CD4-positive, CD25-positive, alpha-beta regulatory T cell (primary cell): ENCODE results near the gene SLC66A2. TPM values are rescaled to one million over a fixed set of nuclear protein-coding genes. Genes with fewer than 3 reads are reported as not detected.

Source experiments
- ATAC-seq, 2 donors: fragments of 150-1000 bp; cut with Tn5 transposase; one replicate each; pipeline ENCODE4 v1.10.0; 2021; ENCODE audit warnings: low read depth in 2 of 2, moderate number of reproducible peaks in 2 of 2, moderate library complexity in 1 of 2
- DNase-seq, 3 donors: peaks; one replicate each; pipeline versions ENCODE4 v3.0.0 to v3.0.0-alpha.2; 2012 to 2022; ENCODE audit warnings: mixed read lengths in 1 of 3
- H3K27ac ChIP-seq: one replicate; pipeline ENCODE4 v1.7.0; 2013; ENCODE audit warnings: mild to moderate bottlenecking, low read length; ENCODE audit not compliant: insufficient read depth, poor library complexity, severe bottlenecking
- H3K27me3 ChIP-seq: one replicate; pipeline ENCODE4 v1.7.0; 2013; ENCODE audit warnings: low read length; ENCODE audit not compliant: control insufficient read depth, insufficient read depth
- H3K36me3 ChIP-seq: one replicate; pipeline ENCODE4 v1.7.0; 2013; ENCODE audit warnings: mild to moderate bottlenecking, low read length, moderate library complexity; ENCODE audit not compliant: control insufficient read depth, insufficient read depth
- H3K4me1 ChIP-seq: 2 replicates; pipeline ENCODE4 v1.7.0; 2013; ENCODE audit warnings: mild to moderate bottlenecking, low read length; ENCODE audit not compliant: insufficient read depth, control insufficient read depth, poor library complexity, severe bottlenecking
- H3K4me3 ChIP-seq: one replicate; pipeline ENCODE4 v1.7.0; 2013; ENCODE audit warnings: low read depth, mild to moderate bottlenecking, low read length, moderate library complexity
- H3K9me3 ChIP-seq, 2 experiments: 1 replicate in 1 of 2; 2 replicates in 1 of 2; pipeline ENCODE4 v1.7.0; 2013; ENCODE audit warnings: low read length in 2 of 2, mild to moderate bottlenecking in 1 of 2, moderate library complexity in 1 of 2; ENCODE audit not compliant: control insufficient read depth in 2 of 2
- H3K27ac Mint-ChIP-seq, 3 donors: one replicate each; pipeline ENCODE4 v1.8.0; 2020 to 2022; ENCODE audit warnings: mild to moderate bottlenecking in 3 of 3, mixed read lengths in 3 of 3, moderate library complexity in 2 of 3
- H3K27me3 Mint-ChIP-seq: one replicate; pipeline ENCODE4 v1.8.0; 2022; ENCODE audit warnings: mild to moderate bottlenecking, mixed read lengths
- H3K36me3 Mint-ChIP-seq: one replicate; pipeline ENCODE4 v1.8.0; 2020; ENCODE audit warnings: mixed read lengths
- H3K4me1 Mint-ChIP-seq, 4 donors: one replicate each; pipeline ENCODE4 v1.8.0; 2020 to 2022; ENCODE audit warnings: mixed read lengths in 4 of 4, mild to moderate bottlenecking in 1 of 4
- H3K4me3 Mint-ChIP-seq, 4 donors: one replicate each; pipeline ENCODE4 v1.8.0; 2020 to 2022; ENCODE audit warnings: mild to moderate bottlenecking in 4 of 4, mixed read lengths in 4 of 4, moderate library complexity in 3 of 4
- H3K9me3 Mint-ChIP-seq, 7 donors: one replicate each; pipeline ENCODE4 v1.8.0; 2020 to 2022; ENCODE audit warnings: mixed read lengths in 7 of 7, mild to moderate bottlenecking in 3 of 7, moderate library complexity in 2 of 7
- polyA plus RNA-seq, 4 donors: library from polyadenylated mRNA; unstranded; fragments of 300-500 nt; fragmentation: Illumina TruSeq; gene quantifications; one replicate each; pipeline ENCODE4 v1.2.3, GENCODE V29; 2021
- total RNA-seq: library from RNA; stranded (reverse); gene quantifications from one replicate; pipeline ENCODE4 v1.2.3, GENCODE V29; 2022

SLC66A2 gene
- total and polyA plus RNA-seq, 5 donors from 2014 or later = 11.7 to 49.6 (median 14.4) TPM

- Histone ChIP-seq H3K36me3 (peaks cover 40% of the 10 kb centered on the region), H3K4me3 (no peak overlapping the region), H3K4me1 (no peaks in the 10 kb centered on the region), H3K27me3 (no peaks in the 10 kb centered on the region), H3K9me3 (no peaks in the 10 kb centered on the region), H3K27ac (no peak overlapping the region)
- H3K4me1 Mint-ChIP-seq = peaks cover 3 to 36% (median 21%) of the 10 kb centered on the region in 4 donors
- peak overlapping the region in 1 of 3 donors; percentile 58 for H3K27ac Mint-ChIP-seq
- no peak for DNase-seq
- H3K4me3 Mint-ChIP-seq = no peak overlapping the region
- ATAC-seq = no peak
- H3K36me3 Mint-ChIP-seq = peaks cover 34% of the 10 kb centered on the region
- H3K27me3 Mint-ChIP-seq = no peaks in the 10 kb centered on the region
- no peaks in the 10 kb centered on the region for H3K9me3 Mint-ChIP-seq
Observed at GRCh38 chr18:79975985-79976680, 24.7 kb upstream of the SLC66A2 start.

GRCh38 chr18:79975043-79975442 lies 23.6 kb upstream of the SLC66A2 start:
- H3K36me3 ChIP-seq = peaks cover 45% of the 10 kb centered on the region
- Mint-ChIP-seq H3K9me3 (no peaks in the 10 kb centered on the region), H3K4me1 (peaks cover 5 to 28% (median 21%) of the 10 kb centered on the region in 4 donors), H3K4me3 (no peak overlapping the region), H3K27ac (peak overlapping the region in 1 of 3 donors; percentile 58), H3K36me3 (peaks cover 39% of the 10 kb centered on the region), H3K27me3 (no peaks in the 10 kb centered on the region)
- no peak overlapping the region for H3K4me3 ChIP-seq
- ATAC-seq = no peak
- no peak for DNase-seq
- H3K9me3 ChIP-seq = no peaks in the 10 kb centered on the region
- H3K27me3 ChIP-seq = no peaks in the 10 kb centered on the region
- H3K4me1 ChIP-seq = no peaks in the 10 kb centered on the region
- H3K27ac ChIP-seq = no peak overlapping the region

DNA sequence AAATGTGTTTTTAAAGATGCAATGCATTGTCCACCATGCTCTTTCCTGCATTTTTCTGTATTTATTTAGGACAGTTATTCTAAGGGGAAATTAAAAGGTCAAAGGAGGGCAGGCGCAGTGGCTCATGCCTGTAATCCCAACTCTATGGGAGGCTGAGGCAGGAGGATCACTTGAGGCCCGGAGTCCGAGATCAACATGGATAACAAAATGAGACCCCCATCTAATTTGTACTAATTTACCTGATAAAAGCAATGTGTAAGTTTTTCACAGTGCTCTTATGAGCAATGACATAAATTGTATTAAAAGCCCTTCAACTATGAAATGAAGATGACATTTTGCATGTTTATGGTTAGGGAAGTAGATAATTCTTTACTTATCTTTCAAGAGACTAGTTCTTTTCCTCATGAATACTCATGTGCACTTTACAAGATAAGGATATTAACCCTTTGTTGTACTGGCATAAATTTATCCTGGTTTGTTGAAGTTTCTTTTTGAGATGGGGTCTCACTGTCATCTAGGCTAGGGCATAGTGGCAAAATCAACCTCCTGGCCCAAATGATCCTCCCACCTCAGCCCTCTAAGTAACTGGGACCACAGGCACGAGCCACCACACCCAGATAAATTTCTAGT lies 22.7 kb upstream of the SLC66A2 start:
- ATAC-seq (no peak), DNase-seq (no peak)
- Mint-ChIP-seq H3K4me3 (no peak overlapping the region), H3K9me3 (no peaks in the 10 kb centered on the region), H3K27ac (peak overlapping the region in 1 of 3 donors; percentile 20), H3K36me3 (peaks cover 39% of the 10 kb centered on the region), H3K27me3 (no peaks in the 10 kb centered on the region), H3K4me1 (peaks cover 11 to 22% (median 18%) of the 10 kb centered on the region in 4 donors)
- H3K9me3 ChIP-seq = no peaks in the 10 kb centered on the region
- no peaks in the 10 kb centered on the region for H3K27me3 ChIP-seq
- H3K4me1 ChIP-seq = no peaks in the 10 kb centered on the region
- H3K36me3 ChIP-seq = peaks cover 40% of the 10 kb centered on the region
- no peak overlapping the region for H3K27ac ChIP-seq
- no peak overlapping the region for H3K4me3 ChIP-seq

- peaks cover 40% of the 10 kb centered on the region for H3K36me3 ChIP-seq
- H3K27me3 ChIP-seq = no peaks in the 10 kb centered on the region
- Mint-ChIP-seq H3K4me1 (peaks cover 11 to 22% (median 17%) of the 10 kb centered on the region in 4 donors), H3K36me3 (peaks cover 39% of the 10 kb centered on the region), H3K4me3 (no peak overlapping the region), H3K9me3 (no peaks in the 10 kb centered on the region), H3K27ac (no peak overlapping the region), H3K27me3 (no peaks in the 10 kb centered on the region)
- no peak overlapping the region for H3K27ac ChIP-seq
- ATAC-seq (no peak), DNase-seq (no peak)
- H3K9me3 ChIP-seq = no peaks in the 10 kb centered on the region
- no peaks in the 10 kb centered on the region for H3K4me1 ChIP-seq
- H3K4me3 ChIP-seq = no peak overlapping the region
Observed at GRCh38 chr18:79973517-79973916, 22.1 kb upstream of the SLC66A2 start.

- Histone ChIP-seq H3K4me1 (no peaks in the 10 kb centered on the region), H3K27ac (no peak overlapping the region), H3K27me3 (no peaks in the 10 kb centered on the region), H3K4me3 (no peak overlapping the region), H3K9me3 (no peaks in the 10 kb centered on the region), H3K36me3 (peaks cover 38% of the 10 kb centered on the region)
- no peak for DNase-seq
- ATAC-seq = no peak
- Mint-ChIP-seq H3K4me3 (no peak overlapping the region), H3K4me1 (peaks cover 8 to 17% (median 12%) of the 10 kb centered on the region in 4 donors), H3K36me3 (peaks cover 39% of the 10 kb centered on the region), H3K27ac (no peak overlapping the region), H3K9me3 (no peaks in the 10 kb centered on the region), H3K27me3 (no peaks in the 10 kb centered on the region)
Observed at GRCh38 chr18:79972720-79973119, 21.3 kb upstream of the SLC66A2 start.

GRCh38 chr18:79971986-79972385 lies 20.5 kb upstream of the SLC66A2 start:
- H3K27me3 Mint-ChIP-seq = no peaks in the 10 kb centered on the region
- peaks cover 42% of the 10 kb centered on the region for H3K36me3 Mint-ChIP-seq
- no peak overlapping the region for H3K27ac Mint-ChIP-seq

GRCh38 chr18:79971211-79971952 lies 19.9 kb upstream of the SLC66A2 start:
- H3K9me3 Mint-ChIP-seq = no peaks in the 10 kb centered on the region
- H3K27me3 ChIP-seq = no peaks in the 10 kb centered on the region
- H3K4me1 Mint-ChIP-seq = peaks cover 8 to 15% (median 13%) of the 10 kb centered on the region in 4 donors
- H3K27me3 Mint-ChIP-seq = no peaks in the 10 kb centered on the region
- no peaks in the 10 kb centered on the region for H3K9me3 ChIP-seq
- H3K27ac ChIP-seq = no peak overlapping the region
- peaks cover 42% of the 10 kb centered on the region for H3K36me3 Mint-ChIP-seq
- peaks cover 38% of the 10 kb centered on the region for H3K36me3 ChIP-seq
- H3K4me3 ChIP-seq = no peak overlapping the region
- H3K27ac Mint-ChIP-seq = no peak overlapping the region
- H3K4me1 ChIP-seq = no peaks in the 10 kb centered on the region
- H3K4me3 Mint-ChIP-seq = no peak overlapping the region
- no peak for DNase-seq
- no peak for ATAC-seq

More at GRCh38 chr18:79971986-79972385, 20.5 kb upstream of the SLC66A2 start:
- Histone ChIP-seq H3K36me3 (peaks cover 38% of the 10 kb centered on the region), H3K27ac (no peak overlapping the region), H3K4me3 (no peak overlapping the region), H3K27me3 (no peaks in the 10 kb centered on the region), H3K9me3 (no peaks in the 10 kb centered on the region), H3K4me1 (no peaks in the 10 kb centered on the region)
- H3K4me1 Mint-ChIP-seq = peaks cover 8 to 14% (median 12%) of the 10 kb centered on the region in 4 donors
- H3K9me3 Mint-ChIP-seq = no peaks in the 10 kb centered on the region
- H3K4me3 Mint-ChIP-seq = no peak overlapping the region
- DNase-seq (no peak), ATAC-seq (no peak)
